ENCODE measurements around the gene SP110. TPM values are rescaled to one million over a fixed set of nuclear protein-coding genes. Genes with fewer than 3 reads are reported as not detected.

The SP110 gene
- total and polyA plus RNA-seq, 9 donors: 10.0 to 17.5 (median 11.8) TPM

DNA sequence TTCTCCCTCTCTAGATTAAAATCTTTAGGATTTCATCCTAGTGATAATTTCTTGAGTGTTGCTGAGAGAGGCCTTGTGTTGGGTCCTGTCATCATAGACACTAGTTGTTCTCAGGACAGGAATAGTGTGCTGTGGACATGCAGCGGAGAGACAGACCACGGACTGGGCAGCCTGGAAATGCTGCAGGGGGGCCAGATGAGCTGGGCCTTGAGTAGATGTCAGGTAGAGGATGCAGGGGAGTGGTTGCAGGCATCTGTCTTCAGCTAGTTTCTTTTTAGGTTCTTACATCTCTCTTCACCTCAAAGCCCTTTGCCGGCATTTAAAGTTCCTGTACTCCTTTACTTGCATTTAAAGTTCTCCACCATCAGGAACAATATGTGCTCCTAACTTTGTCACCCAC is 42.8 kb downstream of the SP110 start:
- H3K27ac ChIP-seq (ENCODE audit: low read length): no peak overlapping the region
- peaks cover 68% of the 10 kb centered on the region for H3K36me3 ChIP-seq (ENCODE audit: control insufficient read depth, insufficient read depth, low read length)
- 69% methylated on average over 3 of the region's 3 CpGs for WGBS (ENCODE audit: insufficient coverage)

DNA sequence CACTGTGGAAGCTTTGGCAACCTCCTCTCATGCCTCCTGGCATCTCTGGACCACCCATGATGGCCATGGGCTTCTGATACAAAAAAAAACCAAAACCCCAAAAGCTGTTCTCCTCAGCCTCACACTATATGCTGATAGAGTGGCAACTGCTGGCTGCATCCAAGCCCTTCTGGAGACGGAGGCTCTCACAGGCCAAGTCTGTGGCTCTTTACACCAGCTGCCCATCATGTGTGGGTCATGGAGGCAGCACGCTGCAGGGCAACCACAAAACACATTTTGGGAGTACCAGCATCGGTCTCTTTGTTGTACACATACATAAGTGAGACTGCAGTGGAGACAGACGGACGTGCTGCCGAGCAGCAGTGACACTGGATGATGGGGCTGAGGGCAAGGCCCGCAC is 45.3 kb downstream of the SP110 start:
- no peak for DNase-seq
- H3K27ac ChIP-seq (ENCODE audit: low read length): no peak overlapping the region
- H3K9me3 ChIP-seq (replicated peaks; ENCODE audit: control insufficient read depth, low read depth, low read length): no peaks in the 10 kb centered on the region
- H3K4me3 ChIP-seq (ENCODE audit: low read length): no peak overlapping the region
- H3K36me3 ChIP-seq (ENCODE audit: control insufficient read depth, insufficient read depth, low read length): peaks cover 64% of the 10 kb centered on the region
- 86% methylated on average over 3 of the region's 7 CpGs for WGBS (ENCODE audit: insufficient coverage)
- H3K4me1 ChIP-seq (ENCODE audit: control insufficient read depth, insufficient read depth, low read length): no peaks in the 10 kb centered on the region
- H3K27me3 ChIP-seq (ENCODE audit: control insufficient read depth, insufficient read depth, low read length): no peaks in the 10 kb centered on the region

More for the DNA sequence above, 42.8 kb downstream of the SP110 start:
- DNase-seq: no peak
- Histone ChIP-seq H3K4me3 (ENCODE audit: low read length) (no peak overlapping the region), H3K9me3 (replicated peaks; ENCODE audit: control insufficient read depth, low read depth, low read length) (no peaks in the 10 kb centered on the region), H3K27me3 (ENCODE audit: control insufficient read depth, insufficient read depth, low read length) (no peaks in the 10 kb centered on the region), H3K4me1 (ENCODE audit: control insufficient read depth, insufficient read depth, low read length) (no peaks in the 10 kb centered on the region)

DNA sequence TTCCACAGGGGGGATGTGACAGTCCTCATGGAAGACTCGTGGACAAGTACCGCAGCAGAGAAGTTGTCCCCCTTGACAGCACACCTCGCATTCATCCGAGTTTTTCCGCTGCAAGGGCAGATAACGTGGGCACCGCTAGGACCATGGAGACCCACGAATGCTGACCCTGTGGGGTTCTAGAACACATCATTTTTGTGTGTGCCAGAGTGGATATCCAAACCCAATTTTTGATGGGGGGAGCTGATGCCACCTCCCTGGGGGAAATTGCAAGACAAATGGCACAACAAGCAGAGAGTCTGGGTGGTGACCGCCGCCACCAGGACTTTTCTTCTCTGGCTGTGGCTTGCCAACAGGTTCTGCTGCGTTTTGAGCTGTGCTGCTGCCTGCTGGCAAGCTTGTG is 46.9 kb downstream of the SP110 start:
- no peak for DNase-seq
- WGBS (ENCODE audit: insufficient coverage): 96% methylated on average over 11 of the region's 11 CpGs
- H3K36me3 ChIP-seq (ENCODE audit: control insufficient read depth, insufficient read depth, low read length): peaks cover 58% of the 10 kb centered on the region

DNA sequence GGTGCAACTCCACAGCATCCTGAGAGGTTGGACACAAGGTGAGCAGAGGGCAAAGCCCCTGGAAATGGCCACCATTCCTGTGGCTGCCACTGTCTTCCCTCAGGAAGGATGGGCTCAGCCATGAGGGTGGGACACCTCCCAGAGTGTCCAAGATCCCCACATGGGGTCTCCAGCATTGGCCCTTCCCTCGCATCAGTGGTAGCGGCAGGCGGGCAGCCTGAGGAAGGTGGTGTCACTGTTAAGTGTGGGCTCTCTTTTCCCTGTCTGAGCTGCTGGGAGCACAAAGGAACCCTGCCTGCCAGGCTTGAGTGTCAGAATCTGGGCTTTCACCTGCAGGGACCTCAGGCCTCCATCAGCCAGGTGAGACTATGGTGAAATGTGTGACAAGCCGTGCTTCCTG is 47.6 kb downstream of the SP110 start:
- Histone ChIP-seq H3K27ac (ENCODE audit: low read length) (no peak overlapping the region), H3K9me3 (replicated peaks; ENCODE audit: control insufficient read depth, low read depth, low read length) (no peaks in the 10 kb centered on the region), H3K36me3 (ENCODE audit: control insufficient read depth, insufficient read depth, low read length) (peaks cover 56% of the 10 kb centered on the region), H3K27me3 (ENCODE audit: control insufficient read depth, insufficient read depth, low read length) (no peaks in the 10 kb centered on the region), H3K4me1 (ENCODE audit: control insufficient read depth, insufficient read depth, low read length) (no peaks in the 10 kb centered on the region), H3K4me3 (ENCODE audit: low read length) (no peak overlapping the region)
- WGBS (ENCODE audit: insufficient coverage): 89% methylated on average over 3 of the region's 4 CpGs
- DNase-seq: no peak

More for the DNA sequence above, 46.9 kb downstream of the SP110 start:
- H3K9me3 ChIP-seq (replicated peaks; ENCODE audit: control insufficient read depth, low read depth, low read length): no peaks in the 10 kb centered on the region
- no peak overlapping the region for H3K4me3 ChIP-seq (ENCODE audit: low read length)
- no peaks in the 10 kb centered on the region for H3K4me1 ChIP-seq (ENCODE audit: control insufficient read depth, insufficient read depth, low read length)
- no peak overlapping the region for H3K27ac ChIP-seq (ENCODE audit: low read length)
- H3K27me3 ChIP-seq (ENCODE audit: control insufficient read depth, insufficient read depth, low read length): no peaks in the 10 kb centered on the region

DNA sequence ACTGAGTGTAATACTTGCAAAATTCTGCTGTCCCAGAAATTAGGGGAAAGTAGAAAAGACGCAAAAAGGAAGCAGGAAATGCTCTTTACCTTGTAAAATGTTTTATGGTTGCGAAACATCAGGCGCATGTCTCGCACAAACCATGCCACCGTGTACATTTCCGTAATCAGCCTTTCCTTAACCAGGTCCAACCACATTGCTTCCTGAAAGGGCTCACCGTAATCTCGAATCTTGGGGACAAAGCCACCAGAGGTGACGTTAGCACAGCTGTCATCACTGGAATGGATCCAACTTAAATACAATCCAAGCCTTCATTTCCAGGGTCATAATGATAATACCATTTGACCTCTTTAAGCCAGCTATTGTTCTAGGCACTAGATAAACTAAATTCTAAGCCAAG is 49.3 kb downstream of the SP110 start:
- no peak overlapping the region for H3K4me3 ChIP-seq (ENCODE audit: low read length)
- H3K4me1 ChIP-seq (ENCODE audit: control insufficient read depth, insufficient read depth, low read length): no peaks in the 10 kb centered on the region
- H3K27ac ChIP-seq (ENCODE audit: low read length): peak overlapping the region; percentile 60
- WGBS (ENCODE audit: insufficient coverage): 48% methylated on average over 5 of the region's 9 CpGs
- peaks cover 42% of the 10 kb centered on the region for H3K36me3 ChIP-seq (ENCODE audit: control insufficient read depth, insufficient read depth, low read length)
- no peaks in the 10 kb centered on the region for H3K27me3 ChIP-seq (ENCODE audit: control insufficient read depth, insufficient read depth, low read length)
- H3K9me3 ChIP-seq (replicated peaks; ENCODE audit: control insufficient read depth, low read depth, low read length): no peaks in the 10 kb centered on the region
- DNase-seq: peak; percentile 15

DNA sequence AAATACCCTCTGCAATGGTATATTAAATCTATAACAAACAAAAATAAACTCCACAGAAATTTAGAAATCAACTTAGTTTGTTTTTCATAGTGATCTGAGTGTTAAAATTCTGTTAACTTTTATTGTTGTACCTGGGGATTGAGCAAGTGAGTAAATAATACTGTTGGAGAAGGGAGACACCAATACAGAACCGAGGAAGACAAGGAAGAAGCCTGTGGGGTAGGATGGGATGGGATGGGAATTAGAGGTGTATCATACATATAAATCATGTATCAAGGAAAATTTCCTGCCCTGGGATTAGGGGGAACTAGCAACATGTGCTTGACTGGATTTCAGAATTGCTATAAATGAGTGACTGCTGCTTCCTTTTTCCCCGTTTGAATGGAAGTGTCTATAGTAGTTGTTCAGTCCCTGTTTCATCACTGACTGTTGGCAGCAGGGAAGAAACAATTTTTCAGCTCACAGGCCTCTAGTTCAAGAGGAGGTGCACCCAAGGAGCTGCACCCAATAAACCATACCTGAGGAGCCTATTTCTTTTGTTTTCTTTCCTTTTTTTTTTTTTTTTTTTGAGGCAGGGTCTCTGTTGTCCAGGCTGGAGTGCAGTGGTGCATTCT is 53.1 kb downstream of the SP110 start:
- Histone ChIP-seq H3K4me1 (ENCODE audit: control insufficient read depth, insufficient read depth, low read length) (no peaks in the 10 kb centered on the region), H3K4me3 (ENCODE audit: low read length) (no peak overlapping the region), H3K9me3 (replicated peaks; ENCODE audit: control insufficient read depth, low read depth, low read length) (no peaks in the 10 kb centered on the region), H3K27ac (ENCODE audit: low read length) (no peak overlapping the region), H3K36me3 (ENCODE audit: control insufficient read depth, insufficient read depth, low read length) (peaks cover 10% of the 10 kb centered on the region), H3K27me3 (ENCODE audit: control insufficient read depth, insufficient read depth, low read length) (no peaks in the 10 kb centered on the region)
- WGBS (ENCODE audit: insufficient coverage): 20% methylated on average over 1 of the region's 2 CpGs
- no peak for DNase-seq

DNA sequence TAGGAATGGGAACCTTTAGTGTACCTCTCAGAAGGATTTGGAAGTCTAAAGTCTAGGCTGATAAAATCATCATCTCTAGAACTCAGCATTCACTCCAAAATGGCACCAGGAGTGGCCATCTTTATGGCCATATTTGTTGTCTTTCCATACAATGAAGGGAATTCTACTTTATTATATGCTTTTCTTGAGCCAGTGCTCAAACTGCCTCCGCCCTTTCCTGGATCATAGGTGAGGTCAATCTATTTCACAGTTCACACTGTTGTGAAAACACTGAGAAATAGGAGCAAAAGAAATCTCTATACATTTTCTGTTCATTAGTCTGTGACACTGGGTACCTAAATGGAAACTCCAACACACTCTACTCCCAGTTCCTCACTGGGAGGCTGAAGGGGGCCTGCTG is 55.6 kb downstream of the SP110 start:
- Histone ChIP-seq H3K27ac (ENCODE audit: low read length) (no peak overlapping the region), H3K9me3 (replicated peaks; ENCODE audit: control insufficient read depth, low read depth, low read length) (no peaks in the 10 kb centered on the region), H3K27me3 (ENCODE audit: control insufficient read depth, insufficient read depth, low read length) (no peaks in the 10 kb centered on the region), H3K36me3 (ENCODE audit: control insufficient read depth, insufficient read depth, low read length) (peaks cover 6% of the 10 kb centered on the region), H3K4me1 (ENCODE audit: control insufficient read depth, insufficient read depth, low read length) (peaks cover 2% of the 10 kb centered on the region), H3K4me3 (ENCODE audit: low read length) (no peak overlapping the region)
- no CpG with 5 or more reads among the region's 1 CpG for WGBS (ENCODE audit: insufficient coverage)
- no peak for DNase-seq

DNA sequence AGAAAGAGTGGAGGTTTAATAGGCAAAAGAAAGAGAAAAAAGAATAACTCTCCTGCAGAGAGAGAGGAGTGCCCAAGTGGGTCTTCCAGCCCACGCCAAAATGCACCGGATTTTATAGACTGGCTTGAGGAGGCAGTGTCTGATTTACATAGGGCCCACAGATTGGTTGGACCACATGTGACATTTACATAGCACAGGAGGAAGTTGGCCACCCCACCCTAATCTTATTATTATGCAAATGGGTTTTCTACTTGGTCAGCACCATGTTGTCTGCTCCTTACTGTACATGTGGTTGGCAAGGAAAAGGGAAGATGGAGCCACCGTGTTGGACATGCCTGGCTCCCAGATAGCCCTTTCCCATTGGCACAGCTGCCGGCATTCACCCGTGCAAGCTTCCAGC is 56.8 kb downstream of the SP110 start:
- Histone ChIP-seq H3K27ac (ENCODE audit: low read length) (no peak overlapping the region), H3K4me1 (ENCODE audit: control insufficient read depth, insufficient read depth, low read length) (peaks cover 2% of the 10 kb centered on the region), H3K4me3 (ENCODE audit: low read length) (no peak overlapping the region), H3K27me3 (ENCODE audit: control insufficient read depth, insufficient read depth, low read length) (no peaks in the 10 kb centered on the region), H3K36me3 (ENCODE audit: control insufficient read depth, insufficient read depth, low read length) (peaks cover 4% of the 10 kb centered on the region), H3K9me3 (replicated peaks; ENCODE audit: control insufficient read depth, low read depth, low read length) (no peaks in the 10 kb centered on the region)
- whole genome bisulfite sequencing (ENCODE audit: insufficient coverage): 67% methylated on average over 2 of the region's 5 CpGs
- no peak for DNase-seq

DNA sequence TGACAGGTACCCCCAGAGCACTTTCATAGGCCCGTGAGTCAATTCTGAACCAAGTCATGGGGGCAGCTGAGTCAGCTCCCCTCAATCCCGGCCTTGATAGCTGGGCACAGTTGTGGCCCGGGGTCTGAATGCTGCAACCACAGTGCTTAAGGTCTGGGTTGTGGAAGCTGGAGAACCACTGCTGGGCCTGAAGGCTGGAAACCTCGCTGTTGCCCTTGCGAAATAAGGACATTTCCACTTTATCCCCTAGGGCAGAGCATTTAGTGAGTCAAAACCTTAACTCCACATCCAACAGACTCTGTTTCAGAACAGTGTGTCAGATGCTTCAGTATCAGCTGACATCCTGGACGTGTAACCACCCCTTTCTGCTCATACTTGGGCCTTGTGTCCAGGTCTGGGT is 58.6 kb downstream of the SP110 start:
- H3K4me3 ChIP-seq (ENCODE audit: low read length): no peak overlapping the region
- WGBS (ENCODE audit: insufficient coverage): 81% methylated on average over 6 of the region's 6 CpGs
- DNase-seq: no peak

DNA sequence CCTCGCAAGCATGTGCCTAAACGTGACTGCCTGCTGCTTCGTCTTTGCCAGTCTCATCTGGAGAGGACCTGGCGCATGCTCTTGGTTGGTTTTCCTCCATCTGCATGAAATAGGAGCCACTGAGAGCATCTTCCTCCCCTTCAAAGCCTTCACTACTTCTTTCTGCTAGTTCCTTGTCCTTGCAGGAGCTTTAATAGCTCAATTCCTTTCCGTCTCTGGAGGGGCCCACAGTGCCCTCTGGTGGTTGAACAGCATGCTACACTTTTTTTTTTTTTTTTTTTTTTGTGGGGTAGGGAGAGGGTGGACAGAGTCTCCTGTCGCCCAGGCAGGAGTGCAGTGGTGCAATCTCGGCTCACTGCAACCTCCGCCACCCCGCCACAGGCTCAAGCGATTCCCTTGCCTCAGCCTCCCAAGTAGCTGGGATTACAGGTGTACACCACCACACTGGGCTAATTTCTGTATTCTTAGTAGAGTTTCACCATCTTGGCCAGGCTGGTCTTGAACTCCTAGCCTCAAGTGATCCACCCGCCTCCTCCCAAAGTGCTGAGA is 59.6 kb downstream of the SP110 start:
- peak; percentile 40 for DNase-seq
- 52% methylated on average over 7 of the region's 11 CpGs for WGBS (ENCODE audit: insufficient coverage)
- no peaks in the 10 kb centered on the region for H3K27me3 ChIP-seq (ENCODE audit: control insufficient read depth, insufficient read depth, low read length)

More for the DNA sequence above, 58.6 kb downstream of the SP110 start:
- Histone ChIP-seq H3K27me3 (ENCODE audit: control insufficient read depth, insufficient read depth, low read length) (no peaks in the 10 kb centered on the region), H3K4me1 (ENCODE audit: control insufficient read depth, insufficient read depth, low read length) (peaks cover 2% of the 10 kb centered on the region), H3K27ac (ENCODE audit: low read length) (no peak overlapping the region), H3K36me3 (ENCODE audit: control insufficient read depth, insufficient read depth, low read length) (no peaks in the 10 kb centered on the region), H3K9me3 (replicated peaks; ENCODE audit: control insufficient read depth, low read depth, low read length) (no peaks in the 10 kb centered on the region)

DNA sequence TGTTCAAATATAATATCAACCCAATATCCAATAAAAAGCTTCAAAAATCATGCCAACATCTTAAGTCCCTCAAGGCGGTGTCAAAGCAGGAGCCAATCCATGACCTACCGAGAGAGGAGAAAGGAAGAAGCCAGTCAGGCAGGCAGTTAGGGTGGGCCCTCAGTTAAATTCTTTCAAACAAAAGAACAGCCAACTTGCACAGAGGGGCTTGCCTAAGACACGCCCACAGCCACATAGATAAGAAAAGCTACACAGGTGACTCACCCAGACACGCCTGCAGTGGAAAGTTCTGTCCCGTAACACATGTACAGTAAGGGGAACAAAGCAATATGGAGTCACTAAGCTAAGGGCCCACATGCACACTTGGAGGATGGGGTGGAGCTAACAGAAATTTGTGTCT is 61.3 kb downstream of the SP110 start:
- 93% methylated on average over 4 of the region's 5 CpGs for WGBS (ENCODE audit: insufficient coverage)
- no peak overlapping the region for H3K27ac ChIP-seq (ENCODE audit: low read length)
- no peaks in the 10 kb centered on the region for H3K27me3 ChIP-seq (ENCODE audit: control insufficient read depth, insufficient read depth, low read length)
- H3K4me1 ChIP-seq (ENCODE audit: control insufficient read depth, insufficient read depth, low read length): peaks cover 2% of the 10 kb centered on the region
- no peak overlapping the region for H3K4me3 ChIP-seq (ENCODE audit: low read length)
- no peak for DNase-seq
- no peaks in the 10 kb centered on the region for H3K36me3 ChIP-seq (ENCODE audit: control insufficient read depth, insufficient read depth, low read length)
- no peaks in the 10 kb centered on the region for H3K9me3 ChIP-seq (replicated peaks; ENCODE audit: control insufficient read depth, low read depth, low read length)

More for the DNA sequence above, 59.6 kb downstream of the SP110 start:
- Histone ChIP-seq H3K36me3 (ENCODE audit: control insufficient read depth, insufficient read depth, low read length) (no peaks in the 10 kb centered on the region), H3K4me1 (ENCODE audit: control insufficient read depth, insufficient read depth, low read length) (peaks cover 2% of the 10 kb centered on the region), H3K9me3 (replicated peaks; ENCODE audit: control insufficient read depth, low read depth, low read length) (no peaks in the 10 kb centered on the region), H3K4me3 (ENCODE audit: low read length) (no peak overlapping the region), H3K27ac (ENCODE audit: low read length) (no peak overlapping the region)

Measured in muscle of leg (tissue), 11 donors.